Spleen (tissue), 11 donors: Measurements from ENCODE around the gene PCNX2. TPM values are rescaled to one million over a fixed set of nuclear protein-coding genes. Genes with fewer than 3 reads are reported as not detected.

Experiments used
- DNase-seq: peaks from one replicate; pipeline ENCODE4 v3.0.0-alpha.2; 2020
- H3K27ac ChIP-seq, 8 donors: fragments of 200-600 bp; sonication (generic) in 7 of 8; 1 replicate in 4 of 8; 2 replicates in 4 of 8; pipeline versions ENCODE4 v1.5.0 to v1.8.0; 2016 to 2021; ENCODE audit warnings: inconsistent platforms in 4 of 8, mild to moderate bottlenecking in 4 of 8, moderate library complexity in 1 of 8
- H3K27me3 ChIP-seq, 7 donors: fragments of 200-600 bp; sonication (generic) in 6 of 7; replicated peaks in 1 of 7; 1 replicate in 4 of 7; 2 replicates in 3 of 7; pipeline versions ENCODE4 v1.5.0 to v1.8.0; 2016 to 2021; ENCODE audit warnings: inconsistent platforms in 3 of 7, mild to moderate bottlenecking in 1 of 7
- H3K36me3 ChIP-seq, 6 donors: fragments of 200-600 bp; sonication (generic) in 5 of 6; 1 replicate in 4 of 6; 2 replicates in 2 of 6; pipeline versions ENCODE4 v1.5.0 to v1.8.0; 2016 to 2021; ENCODE audit warnings: inconsistent platforms in 2 of 6
- H3K4me1 ChIP-seq, 6 donors: fragments of 200-600 bp; sonication (generic) in 5 of 6; 1 replicate in 3 of 6; 2 replicates in 3 of 6; pipeline versions ENCODE4 v1.5.0 to v1.8.0; 2016 to 2021; ENCODE audit warnings: inconsistent platforms in 3 of 6
- H3K4me3 ChIP-seq, 8 donors: fragments of 200-600 bp; sonication (generic) in 7 of 8; 1 replicate in 4 of 8; 2 replicates in 4 of 8; pipeline versions ENCODE4 v1.5.0 to v1.8.0; 2016 to 2021; ENCODE audit warnings: inconsistent platforms in 4 of 8, mild to moderate bottlenecking in 4 of 8, moderate library complexity in 2 of 8
- H3K9me3 ChIP-seq, 8 donors: fragments of 200-600 bp; sonication (generic) in 7 of 8; 1 replicate in 4 of 8; 2 replicates in 4 of 8; pipeline versions ENCODE4 v1.5.0 to v1.8.0; 2016 to 2021; ENCODE audit warnings: inconsistent platforms in 4 of 8
- CTCF ChIP-seq, 11 experiments: fragments of 200-600 bp in 7 of 11; fragments of 450-650 bp in 4 of 11; sonication (generic) in 4 of 11; IDR thresholded peaks in 8 of 11; conservative IDR thresholded peaks in 3 of 11; 1 replicate in 7 of 11; 2 replicates in 4 of 11; pipeline versions ENCODE4 v1.4.0 to v1.8.0; 2016 to 2021; ENCODE audit warnings: antibody characterized with exemption in 11 of 11, inconsistent platforms in 4 of 11, mild to moderate bottlenecking in 1 of 11
- POLR2A ChIP-seq, 3 donors: fragments of 450-650 bp; IDR thresholded peaks; one replicate each; pipeline ENCODE4 v1.5.1; 2017; ENCODE audit warnings: antibody characterized with exemption in 3 of 3, mild to moderate bottlenecking in 1 of 3
- POLR2AphosphoS5 ChIP-seq, 3 donors: sonication (generic); formaldehyde crosslinking; IDR thresholded peaks; one replicate each; pipeline ENCODE4 v1.5.1; 2017; ENCODE audit warnings: antibody characterized with exemption in 3 of 3
- WGBS, 5 donors: extraction: QIAGEN DNeasy Blood & Tissue Kit in 3 of 5; methylation state at CpG; one replicate each; pipeline versions ENCODE4 v1.1.5 to v1.1.7; 2013 to 2018; 5-methylcytosine and 5-hydroxymethylcytosine counted together
- intact Hi-C: fragments of 100-400 bp; cut with DNase I; formaldehyde crosslinking; loops from one replicate; pipeline ENCODE4 v1.15.0; 2023; ENCODE audit warnings: low total_unique reads
- polyA plus RNA-seq, 3 donors: library from polyadenylated mRNA; stranded (reverse); fragments of 200-250 nt; gene quantifications; one replicate each; pipeline ENCODE4 v1.2.1, GENCODE V29; 2013
- total RNA-seq, 7 donors: library from RNA; depleted of rRNA in 3 of 7; stranded (reverse); fragments of >200 nt in 3 of 7; fragmentation: NEBNext Ultra II Directional in 4 of 7; extraction: Animal tissue kit (Norgen Biotek cat#: 25700) in 4 of 7; gene quantifications; one replicate each; pipeline versions ENCODE4 v1.1.0 to v1.2.1, GENCODE V29; 2016 to 2021
- donor health status: healthy with polysubstance abuse.
- donor health status: DM: no; HTN: no; CAD: no; lungs with moderate emphysema.
- donor health status: DM: no; HTN: no; CAD: no.
- donor health status: Bipolar disorder and iron deficiency.
- donor health status: healthy.
- donor health status: DM: no; HTN: no; CAD: no.
- donor health status: DM: yes; HTN: yes; CAD: no.

The PCNX2 gene
- total and polyA plus RNA-seq, 10 donors = 4.0 to 26.5 (median 15.4) TPM

GRCh38 chr1:233027046-233027445, 268.5 kb downstream of the PCNX2 start:
- no peak for DNase-seq
- H3K4me1 ChIP-seq = no peaks in the 10 kb centered on the region
- no peaks in the 10 kb centered on the region for H3K9me3 ChIP-seq
- H3K36me3 ChIP-seq = peaks cover 0 to 17% (median 0%) of the 10 kb centered on the region in 6 donors
- WGBS, 5 donors = 81 to 91% (median 86%) methylated on average over 5 of the region's 5 CpGs
- TF ChIP-seq CTCF (IDR thresholded peaks at IDR 0.05 in 8 of 11, conservative IDR thresholded peaks at IDR 0.05 in 3 of 11) (no peak), POLR2AphosphoS5 (IDR thresholded peaks at IDR 0.05) (no peak), POLR2A (IDR thresholded peaks at IDR 0.05) (no peak)
- no peak overlapping the region for H3K4me3 ChIP-seq
- intact Hi-C loops = loop anchor here (5.0 kb wide), 1 partner anchor 390 kb away; no protein-coding TSS in a partner anchor
- no peaks in the 10 kb centered on the region for H3K27me3 ChIP-seq
- no peak overlapping the region for H3K27ac ChIP-seq

GRCh38 chr1:233025567-233025966, 270.0 kb downstream of the PCNX2 start:
- Histone ChIP-seq H3K27me3 (no peaks in the 10 kb centered on the region), H3K36me3 (peaks cover 0 to 17% (median 0%) of the 10 kb centered on the region in 6 donors), H3K9me3 (no peaks in the 10 kb centered on the region), H3K4me1 (peaks cover 0 to 7% (median 0%) of the 10 kb centered on the region in 6 donors), H3K27ac (no peak overlapping the region), H3K4me3 (no peak overlapping the region)
- no peak for DNase-seq
- TF ChIP-seq POLR2AphosphoS5 (IDR thresholded peaks at IDR 0.05) = no peak
- TF ChIP-seq CTCF (IDR thresholded peaks at IDR 0.05 in 8 of 11, conservative IDR thresholded peaks at IDR 0.05 in 3 of 11) = no peak
- TF ChIP-seq POLR2A (IDR thresholded peaks at IDR 0.05) = no peak
- WGBS, 5 donors = 83 to 93% (median 88%) methylated on average over 2 of the region's 2 CpGs
- intact Hi-C loops = loop anchor here (5.0 kb wide), 1 partner anchor 388 kb away; no protein-coding TSS in a partner anchor

- Histone ChIP-seq H3K4me1 (peaks cover 0 to 10% (median 0%) of the 10 kb centered on the region in 6 donors), H3K36me3 (peaks cover 0 to 17% (median 0%) of the 10 kb centered on the region in 6 donors), H3K4me3 (no peak overlapping the region), H3K9me3 (no peaks in the 10 kb centered on the region), H3K27me3 (no peaks in the 10 kb centered on the region), H3K27ac (no peak overlapping the region)
- intact Hi-C loops = loop anchor here (5.0 kb wide), 1 partner anchor 388 kb away; no protein-coding TSS in a partner anchor
- peak in 7 of 11 experiments; percentile 31 to 53 (median 37) for TF ChIP-seq CTCF (IDR thresholded peaks at IDR 0.05 in 8 of 11, conservative IDR thresholded peaks at IDR 0.05 in 3 of 11)
- TF ChIP-seq POLR2A (IDR thresholded peaks at IDR 0.05) = no peak
- no peak for TF ChIP-seq POLR2AphosphoS5 (IDR thresholded peaks at IDR 0.05)
- DNase-seq = no peak
- WGBS, 5 donors = 56 to 74% (median 66%) methylated on average over 11 to 12 of the region's 12 CpGs
Measured at GRCh38 chr1:233025157-233025556, 270.4 kb downstream of the PCNX2 start.

- WGBS, 5 donors = 60 to 76% (median 72%) methylated on average over 9 of the region's 9 CpGs
- H3K36me3 ChIP-seq = peaks cover 0 to 20% (median 0%) of the 10 kb centered on the region in 6 donors
Measured at GRCh38 chr1:233024199-233024598, 271.3 kb downstream of the PCNX2 start.

More at GRCh38 chr1:233024199-233024598, 271.3 kb downstream of the PCNX2 start:
- Histone ChIP-seq H3K27ac (no peak overlapping the region), H3K4me1 (peaks cover 0 to 13% (median 0%) of the 10 kb centered on the region in 6 donors), H3K9me3 (no peaks in the 10 kb centered on the region), H3K27me3 (no peaks in the 10 kb centered on the region), H3K4me3 (no peak overlapping the region)
- DNase-seq = no peak
- TF ChIP-seq POLR2A (IDR thresholded peaks at IDR 0.05) (no peak), POLR2AphosphoS5 (IDR thresholded peaks at IDR 0.05) (no peak), CTCF (IDR thresholded peaks at IDR 0.05 in 8 of 11, conservative IDR thresholded peaks at IDR 0.05 in 3 of 11) (no peak)
- intact Hi-C loops = no loop called here
